Sigmoid colon (tissue), 4 donors: ENCODE results near the gene ANAPC15.

Experiments used
- CTCF ChIP-seq, 4 experiments: fragments of 450-650 bp in 3 of 4; fragments of 200-600 bp in 1 of 4; IDR thresholded peaks; one replicate each; pipeline ENCODE4 v1.5.1; 2016 to 2019; ENCODE audit warnings: antibody characterized with exemption in 4 of 4, mild to moderate bottlenecking in 3 of 4, moderate library complexity in 2 of 4
- EP300 ChIP-seq, 4 donors: sonication (generic); formaldehyde crosslinking; IDR thresholded peaks; one replicate each; pipeline ENCODE4 v1.6.1; 2017; ENCODE audit warnings: antibody characterized with exemption in 4 of 4
- POLR2A ChIP-seq, 2 donors: fragments of 450-650 bp; IDR thresholded peaks; one replicate each; pipeline ENCODE4 v1.6.1; 2016; ENCODE audit warnings: antibody characterized with exemption in 2 of 2, mild to moderate bottlenecking in 2 of 2, moderate library complexity in 2 of 2
- POLR2AphosphoS5 ChIP-seq, 4 donors: sonication (generic); formaldehyde crosslinking; IDR thresholded peaks; one replicate each; pipeline ENCODE4 v1.6.1; 2017; ENCODE audit warnings: antibody characterized with exemption in 4 of 4

- TF ChIP-seq POLR2A (IDR thresholded peaks at IDR 0.05) (no peak), CTCF (IDR thresholded peaks at IDR 0.05) (no peak), POLR2AphosphoS5 (IDR thresholded peaks at IDR 0.05) (no peak), EP300 (IDR thresholded peaks at IDR 0.05) (no peak)
Observed at GRCh38 chr11:72157131-72157530, 44.6 kb upstream of the ANAPC15 start.
